SK-MEL-5 (cell line): ENCODE measurements around the gene C5orf15. TPM values are rescaled to one million over a fixed set of nuclear protein-coding genes. Genes with fewer than 3 reads are reported as not detected.

Experiments used
- DNase-seq: peaks from one replicate; pipeline ENCODE4 v3.0.0-alpha.2; 2016; ENCODE audit warnings: low read depth, low spot score
- in situ Hi-C: cut with HindIII; loops from 2 replicates; pipeline ENCODE4 v1.10.0; 2016; ENCODE audit warnings: low sequenced_read_pairs, high pct_unique_total_duplicates, low pct_unique_long_range_greater_than_20kb
- polyA plus RNA-seq, 2 experiments: library from polyadenylated mRNA; depleted of rRNA; stranded (reverse); fragments of >200 nt; gene quantifications; 2 replicates each; pipeline ENCODE4 v1.2.3, GENCODE V29; 2015
- total RNA-seq: library from RNA; depleted of rRNA; stranded (reverse); fragments of >200 nt; shearing (Covaris generic); gene quantifications from 2 replicates; pipeline ENCODE4 v1.2.3, GENCODE V29; 2014; rRNA removed

Gene C5orf15
- total RNA-seq, result 108 and 121 TPM in 2 replicates
- polyA plus RNA-seq (2015; cell fraction: cytosol; rRNA removed), result 123 and 153 TPM in 2 replicates
- polyA plus RNA-seq (2015; cell fraction: nucleus; rRNA removed), result 59.1 and 60.0 TPM in 2 replicates

DNA sequence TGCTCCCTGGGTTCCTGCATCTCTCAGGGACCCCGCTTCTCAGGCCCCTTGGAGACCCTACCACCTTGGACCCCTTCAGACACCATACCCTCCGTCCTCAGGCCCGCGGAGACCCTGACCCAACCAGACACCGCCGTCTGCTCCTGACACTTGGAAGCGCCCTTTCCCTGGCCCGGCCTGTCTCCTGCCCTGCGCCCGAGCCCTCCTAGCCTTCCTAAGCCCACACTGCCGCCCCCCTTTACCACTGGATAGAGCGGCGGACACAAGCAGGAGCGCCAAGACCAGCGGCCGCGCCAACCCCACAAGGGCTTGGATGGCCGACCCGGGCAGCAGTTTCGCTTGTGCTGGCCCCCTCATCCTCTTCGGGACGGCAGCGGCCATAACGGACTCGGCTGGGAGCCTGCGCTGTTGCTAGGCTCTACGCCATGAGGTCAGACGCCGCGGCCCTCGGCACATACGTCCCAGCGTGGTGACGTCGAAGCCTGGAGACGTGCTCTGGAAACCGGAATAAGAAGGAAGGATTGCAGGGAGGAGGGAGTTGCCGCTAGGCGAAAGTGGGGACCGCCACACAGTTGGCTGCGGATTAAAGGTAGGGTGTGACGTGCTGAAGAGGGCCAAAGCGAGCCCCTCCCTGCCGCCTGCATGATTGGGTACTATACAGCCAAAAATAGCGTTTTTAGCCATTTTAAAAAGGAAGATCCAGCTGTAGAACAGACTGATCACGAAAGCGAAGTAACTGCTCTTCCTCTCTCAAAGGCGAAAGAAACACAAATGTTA is at the start of gene C5orf15:
Gene C5orf15 (minus strand): TSS at position 422 of the 777 bp plus-strand sequence. CDS start 41 bp downstream, at position 381.
- in situ Hi-C loops, result no loop called here
- DNase-seq, result peak; percentile 99

DNA sequence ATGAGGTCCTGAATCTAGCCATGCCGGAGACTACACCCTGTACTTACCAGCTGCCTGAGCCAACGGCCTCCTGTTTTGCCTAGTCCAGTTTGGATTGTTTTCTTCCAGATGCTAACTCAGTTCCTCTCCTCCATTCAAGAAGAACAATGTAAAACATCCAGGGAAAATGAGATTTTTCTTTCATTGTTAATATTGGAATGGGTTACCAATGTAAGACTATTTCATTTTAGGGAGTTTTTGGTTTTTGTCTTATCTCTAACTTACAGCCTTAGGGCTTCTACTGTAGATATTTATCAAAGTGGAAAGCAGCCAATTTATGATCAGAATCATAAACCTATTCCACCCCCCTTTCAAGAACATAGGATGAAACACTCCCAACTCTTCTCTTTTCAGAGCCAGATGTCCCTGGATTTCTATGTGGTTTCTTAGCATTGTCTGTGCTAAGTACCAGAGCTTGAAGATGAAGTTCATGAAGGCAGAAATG is 39.9 kb upstream of the C5orf15 start:
- no peak for DNase-seq

DNA sequence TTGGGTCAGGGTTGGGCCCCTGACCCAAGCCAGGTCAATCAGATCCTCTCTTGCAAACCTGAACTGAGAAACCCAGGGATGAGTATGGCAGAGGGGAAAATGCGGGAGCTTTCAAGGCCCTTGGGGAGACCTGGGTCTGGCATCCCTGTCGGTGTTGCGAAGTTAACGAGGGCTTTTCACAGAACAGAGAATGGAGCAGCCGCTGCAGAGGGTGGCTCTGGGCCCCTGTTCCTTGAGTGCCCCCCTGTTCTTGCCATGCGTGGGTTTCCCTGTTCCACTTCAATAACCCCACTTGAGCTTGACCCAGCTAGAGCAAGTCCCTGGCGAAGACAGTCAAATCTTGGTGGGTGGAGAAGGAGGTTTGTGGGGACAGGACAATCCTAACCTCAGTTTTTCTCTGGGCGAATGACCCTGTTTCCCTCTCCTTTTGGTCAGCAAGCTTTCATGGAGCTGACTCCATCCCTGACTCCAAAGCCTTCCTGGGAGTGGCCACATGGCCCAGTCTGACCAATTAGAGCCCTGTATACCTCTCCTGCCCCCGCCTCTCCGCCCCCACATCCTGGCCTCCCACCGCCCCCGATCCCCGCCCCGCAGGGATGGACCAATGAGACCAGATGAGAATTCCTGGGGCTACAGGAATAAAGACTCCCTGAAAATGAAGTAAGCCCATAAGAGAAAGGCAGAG is 39.3 kb upstream of the C5orf15 start:
- DNase-seq, result peak; percentile 66
- in situ Hi-C loops, result no loop called here

More for the DNA sequence above, 39.9 kb upstream of the C5orf15 start:
- in situ Hi-C loops, result no loop called here

DNA sequence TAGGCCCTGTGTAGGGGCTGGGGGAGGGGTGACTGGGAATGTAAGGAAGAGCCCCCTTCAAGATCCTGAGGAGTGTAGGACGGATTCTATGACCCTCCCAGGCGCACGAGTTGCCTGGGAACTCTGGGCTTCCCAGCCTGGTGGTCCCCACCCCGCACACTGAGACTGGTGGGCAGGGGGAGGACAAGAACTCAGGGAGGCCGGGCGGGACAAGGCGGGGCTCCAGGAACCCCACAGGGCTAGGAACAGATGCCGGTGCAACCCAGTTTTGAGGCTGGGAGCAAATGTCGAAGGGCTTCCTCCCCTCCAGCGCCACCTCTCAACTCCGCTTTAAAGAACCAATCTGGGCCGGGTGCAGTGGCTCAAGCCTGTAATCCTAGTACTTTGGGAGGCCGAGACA is 37.7 kb upstream of the C5orf15 start:
- in situ Hi-C loops, result no loop called here
- DNase-seq, result no peak

DNA sequence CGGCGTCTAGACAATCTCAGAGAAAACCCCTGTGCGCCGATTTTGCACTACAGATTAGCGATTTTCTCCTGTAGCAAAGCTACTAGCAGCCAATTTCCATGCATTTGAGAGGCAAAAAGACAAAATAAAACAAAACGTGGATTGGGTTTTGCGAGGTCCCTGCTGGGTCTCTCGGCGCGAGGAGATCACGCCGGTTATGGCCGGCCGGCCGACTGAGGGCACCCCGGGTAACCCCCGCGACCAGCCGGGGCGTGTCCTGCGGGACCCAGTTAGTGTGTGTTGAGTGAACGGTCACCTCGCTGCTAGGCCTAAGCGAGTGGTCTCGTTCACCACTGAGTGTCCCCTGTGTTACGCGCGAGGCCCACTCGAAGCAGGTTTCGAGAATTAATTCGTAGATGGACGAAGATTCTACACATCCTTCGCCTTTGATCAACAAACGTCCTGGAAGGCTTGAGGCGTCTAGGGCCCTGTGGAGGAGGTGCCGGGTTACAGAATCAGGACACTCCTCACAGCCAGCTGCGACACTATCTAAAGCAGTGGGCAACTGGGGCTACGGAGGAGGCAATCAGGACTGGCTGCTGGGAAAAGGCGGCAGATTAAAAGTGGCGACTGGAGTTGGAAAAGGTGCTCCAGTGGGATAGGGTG is 37.1 kb upstream of the C5orf15 start:
- in situ Hi-C loops, result no loop called here
- no peak for DNase-seq

DNA sequence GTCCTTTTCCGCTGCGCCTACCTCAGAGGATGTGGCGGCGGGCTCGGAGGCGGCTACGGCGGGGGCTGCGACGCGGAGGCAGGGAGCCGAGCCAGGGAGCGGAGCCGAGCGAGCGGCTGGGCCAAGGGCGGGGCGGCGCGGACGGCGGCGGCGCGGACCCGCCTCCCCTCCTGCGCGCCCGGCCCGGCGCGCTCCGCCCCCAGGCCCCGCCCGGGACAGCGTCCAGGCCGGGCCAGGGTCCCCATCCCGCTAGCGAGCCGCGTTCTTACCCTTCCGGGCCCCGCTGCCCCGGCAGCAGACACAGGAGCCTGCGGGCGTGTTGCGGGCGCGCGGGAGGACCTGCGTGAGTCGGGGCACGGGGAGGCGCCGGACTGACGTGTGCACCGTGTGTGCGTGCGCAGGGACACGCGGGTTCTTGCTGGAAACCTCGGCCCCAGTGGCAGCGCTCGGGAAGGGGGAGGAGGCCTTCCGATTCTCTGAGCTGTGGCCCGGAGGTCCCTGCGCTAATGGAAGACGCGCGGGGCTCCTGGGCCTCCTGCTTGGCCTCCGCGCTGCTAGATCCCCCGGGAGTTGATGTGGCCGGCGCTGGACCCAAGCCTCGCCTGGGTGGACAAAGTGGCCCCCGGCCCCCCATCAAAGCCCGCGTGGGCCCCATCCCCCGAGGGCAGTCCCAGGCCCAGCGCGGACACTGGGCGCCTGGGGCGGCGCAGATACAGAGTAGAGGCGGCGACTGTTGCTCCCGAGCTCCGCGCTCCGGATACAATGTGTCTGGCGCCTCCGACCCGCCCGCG is 36.4 kb upstream of the C5orf15 start, which contains the start of gene VDAC1:
Gene VDAC1 (minus strand): TSS at position 350 of the 791 bp plus-strand sequence. CDS start 11,963 bp downstream, outside the sequence.
- in situ Hi-C loops, result no loop called here
- peak; percentile 69 for DNase-seq

DNA sequence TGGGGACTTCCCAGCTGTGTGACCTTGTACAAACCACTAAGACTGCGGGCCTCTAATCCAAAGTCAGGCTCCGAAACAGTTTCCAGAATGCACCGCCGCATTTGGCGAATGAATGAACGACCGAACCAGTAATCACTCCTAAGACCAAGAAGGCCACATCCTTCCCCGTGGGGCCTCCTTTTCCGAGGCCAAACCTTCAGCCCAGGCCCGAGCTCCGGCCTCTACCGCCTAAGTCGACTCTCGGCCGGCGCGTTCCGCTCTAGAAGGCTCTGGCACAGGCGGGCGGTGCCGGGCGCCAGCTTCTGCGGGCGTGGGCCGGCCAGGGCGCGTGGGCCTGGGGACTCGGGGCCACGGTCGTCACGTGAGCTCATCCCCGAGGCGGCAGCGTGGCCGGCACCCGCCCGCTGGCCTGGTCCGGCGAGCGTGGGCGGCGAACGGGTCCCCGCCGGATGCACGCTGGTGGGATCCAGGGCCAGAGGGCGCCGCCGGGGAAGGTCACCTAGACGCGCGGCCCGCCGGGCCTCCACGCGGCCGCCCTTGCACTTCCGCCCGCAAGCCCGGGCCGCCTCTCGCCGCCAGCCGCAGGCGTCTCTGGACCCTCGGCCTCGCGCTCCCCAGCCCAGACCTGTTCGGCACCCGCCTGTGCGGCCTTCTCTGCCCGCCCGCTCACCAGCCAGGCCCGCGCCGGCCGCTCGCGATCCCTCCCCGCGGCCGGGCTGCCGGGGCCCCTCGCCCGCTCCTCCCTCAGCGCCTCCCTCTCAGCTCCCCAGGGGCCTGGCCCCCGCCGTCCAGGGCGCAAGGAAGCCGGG is 35.6 kb upstream of the C5orf15 start:
- in situ Hi-C loops, result no loop called here
- DNase-seq, result peak; percentile 25

DNA sequence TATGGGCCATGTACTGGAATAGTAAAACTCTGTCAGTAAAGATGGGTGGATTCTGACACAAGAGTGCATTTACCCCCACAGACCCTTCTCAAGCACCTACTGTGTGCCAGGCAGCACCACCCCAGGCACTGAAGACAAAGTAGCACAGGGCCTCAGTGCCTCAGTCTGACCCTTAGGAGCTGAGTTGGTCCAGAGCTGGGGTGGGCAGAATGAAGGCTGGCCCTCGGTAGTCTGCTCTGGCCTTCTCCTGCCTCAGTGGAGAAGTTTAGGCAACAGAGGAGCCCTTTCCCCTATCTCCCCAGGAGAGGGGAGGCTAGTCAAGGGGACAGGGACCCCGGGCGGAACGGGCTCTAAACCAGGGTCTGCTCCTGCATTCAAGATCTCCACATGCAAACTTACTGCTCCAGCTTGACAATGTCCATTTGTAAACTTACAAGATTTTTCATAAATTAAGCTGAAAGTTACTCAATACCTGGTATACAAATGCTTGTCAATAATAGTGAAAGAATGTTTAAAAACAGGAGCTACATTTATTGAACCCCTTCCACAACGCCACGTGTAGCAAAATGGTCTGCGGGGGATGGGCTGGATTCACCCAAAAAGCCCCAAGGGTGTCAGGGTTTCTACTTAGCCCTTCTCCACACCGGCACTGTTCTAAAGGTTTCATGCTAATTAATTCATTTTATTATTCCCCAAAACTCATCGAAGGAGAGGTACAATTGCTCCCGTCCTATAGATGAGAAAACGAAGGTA is 34.8 kb upstream of the C5orf15 start:
- DNase-seq, result no peak
- in situ Hi-C loops, result no loop called here

DNA sequence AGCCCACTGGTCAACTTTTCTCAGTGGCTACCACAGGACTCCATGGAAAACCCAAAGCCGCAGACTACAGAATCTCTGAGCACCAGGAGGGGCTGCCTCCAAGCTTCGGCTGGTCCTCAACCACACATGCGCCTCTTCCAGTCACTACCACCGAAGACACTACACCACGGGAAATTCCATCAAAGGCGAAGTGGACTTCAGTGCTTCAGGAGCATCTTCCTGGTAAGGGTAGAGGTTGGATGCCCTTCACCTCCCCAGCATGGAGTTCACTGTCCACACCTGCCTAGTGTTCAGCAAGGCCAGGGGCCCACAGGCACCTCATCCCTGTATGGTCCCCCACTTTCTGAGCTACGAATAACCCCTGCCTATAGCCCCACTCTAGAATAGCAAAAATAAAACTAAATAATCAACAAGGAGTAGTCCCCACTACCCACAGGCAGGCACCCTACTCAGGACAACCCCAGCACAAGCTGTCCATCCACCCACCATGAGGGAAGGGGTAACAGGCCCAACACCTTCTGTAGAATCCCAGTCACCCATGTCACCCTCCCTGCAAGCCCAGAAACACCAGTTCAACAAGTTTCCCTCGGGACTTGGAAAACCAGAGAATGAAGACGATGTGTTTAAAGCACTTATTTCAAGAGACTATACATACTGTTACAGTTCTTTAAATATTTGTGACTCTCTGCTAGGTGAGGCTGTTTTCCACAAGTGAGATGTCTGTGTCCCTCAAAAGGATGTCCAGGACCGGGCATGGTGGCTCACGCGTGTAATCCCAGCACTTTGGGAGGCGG is 33.7 kb upstream of the C5orf15 start:
- in situ Hi-C loops, result no loop called here
- DNase-seq, result no peak

DNA sequence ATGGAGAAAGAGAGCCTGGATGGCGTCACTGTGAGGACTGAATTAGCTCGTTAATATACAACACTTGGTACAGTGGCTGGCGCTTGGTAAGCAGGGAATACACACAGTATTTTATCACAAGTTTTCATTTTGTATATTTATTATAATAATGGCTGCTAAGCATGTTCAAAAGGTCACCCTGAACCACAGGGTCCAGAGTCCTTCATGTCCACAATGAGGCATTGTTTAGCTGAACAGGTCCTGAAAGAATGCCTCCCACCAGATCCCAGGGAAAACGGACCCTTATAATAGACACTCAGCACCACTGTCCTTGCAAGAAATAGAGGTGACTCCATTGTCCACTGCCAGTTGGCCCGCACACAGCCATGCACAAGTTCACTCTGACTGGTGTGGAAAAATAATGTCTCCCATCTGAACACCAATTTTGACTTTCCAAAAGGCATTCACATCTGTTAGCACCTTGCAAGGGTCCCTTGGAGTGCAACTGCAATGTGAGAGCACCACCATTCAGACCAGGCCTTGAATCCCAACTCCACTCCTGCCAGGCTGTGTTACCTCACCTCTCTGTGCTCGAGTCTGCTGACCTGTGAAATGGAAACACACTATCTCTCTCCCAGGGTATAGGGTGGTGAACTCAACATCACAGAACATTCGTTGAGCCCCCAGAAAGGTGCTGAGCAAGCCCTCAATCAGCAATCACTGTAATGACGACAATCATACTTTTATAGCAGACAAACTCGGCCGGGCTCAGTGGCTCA is 32.5 kb upstream of the C5orf15 start:
- in situ Hi-C loops, result no loop called here
- DNase-seq, result peak; percentile 49

DNA sequence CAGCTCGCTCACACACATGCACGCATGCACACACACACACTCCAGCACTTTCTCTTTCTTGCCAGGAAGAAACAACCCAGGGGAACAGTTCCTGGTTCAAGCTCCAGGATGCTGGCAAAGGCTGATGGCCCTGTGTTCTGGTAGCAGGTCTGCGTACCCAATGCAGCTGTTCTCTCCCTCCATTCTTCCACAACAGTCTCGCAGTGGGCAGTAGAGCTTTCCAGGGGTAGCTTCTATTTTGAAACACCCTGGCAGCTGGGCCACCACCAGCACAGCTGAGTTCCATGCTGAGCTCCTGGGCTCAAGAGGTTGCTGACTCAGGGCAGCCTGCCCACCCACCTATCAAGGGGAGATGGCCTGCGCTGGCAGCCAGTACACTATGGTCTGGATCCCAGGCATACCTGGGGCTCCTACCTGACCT is 31.7 kb upstream of the C5orf15 start:
- no peak for DNase-seq
- in situ Hi-C loops, result no loop called here

DNA sequence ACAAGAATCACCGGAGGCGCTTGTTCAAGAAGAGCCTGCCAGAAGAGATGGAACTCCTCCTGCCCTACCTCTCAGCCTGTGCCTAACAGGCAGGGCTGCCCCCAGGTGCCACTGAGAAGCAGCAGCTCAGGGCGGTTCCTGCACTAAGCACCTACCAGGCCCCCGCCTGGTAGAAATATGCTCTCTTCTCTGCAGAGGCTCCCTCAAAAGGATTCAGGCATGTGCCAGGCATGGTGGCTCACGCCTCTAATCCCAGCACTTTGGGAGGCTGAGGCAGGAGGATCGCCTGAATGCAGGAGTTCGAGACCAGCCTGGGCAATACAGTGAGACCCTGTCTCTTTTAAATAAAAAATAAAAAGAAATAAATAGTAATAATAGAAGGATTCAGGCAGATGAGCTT is 30.4 kb upstream of the C5orf15 start:
- in situ Hi-C loops, result no loop called here
- DNase-seq, result no peak

DNA sequence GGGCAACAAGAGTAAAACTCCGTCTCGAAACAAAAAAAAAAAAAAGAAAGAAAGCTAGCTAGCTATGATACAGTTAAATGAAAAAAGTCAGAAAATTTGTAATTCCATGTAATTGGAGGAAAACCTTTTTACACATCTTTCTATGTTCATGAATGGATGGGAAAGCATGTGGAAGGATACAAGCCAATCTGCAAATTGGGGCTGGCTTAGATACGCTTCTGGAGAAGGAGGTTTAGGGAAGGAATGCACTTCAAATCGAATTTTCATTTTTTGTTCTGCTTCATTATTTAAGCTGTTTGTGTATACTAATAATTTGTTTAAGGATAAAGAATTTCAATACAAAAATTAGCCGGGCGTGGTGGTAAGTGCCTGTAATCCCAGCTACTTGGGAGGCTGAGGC is 29.6 kb upstream of the C5orf15 start:
- DNase-seq, result no peak
- in situ Hi-C loops, result no loop called here

DNA sequence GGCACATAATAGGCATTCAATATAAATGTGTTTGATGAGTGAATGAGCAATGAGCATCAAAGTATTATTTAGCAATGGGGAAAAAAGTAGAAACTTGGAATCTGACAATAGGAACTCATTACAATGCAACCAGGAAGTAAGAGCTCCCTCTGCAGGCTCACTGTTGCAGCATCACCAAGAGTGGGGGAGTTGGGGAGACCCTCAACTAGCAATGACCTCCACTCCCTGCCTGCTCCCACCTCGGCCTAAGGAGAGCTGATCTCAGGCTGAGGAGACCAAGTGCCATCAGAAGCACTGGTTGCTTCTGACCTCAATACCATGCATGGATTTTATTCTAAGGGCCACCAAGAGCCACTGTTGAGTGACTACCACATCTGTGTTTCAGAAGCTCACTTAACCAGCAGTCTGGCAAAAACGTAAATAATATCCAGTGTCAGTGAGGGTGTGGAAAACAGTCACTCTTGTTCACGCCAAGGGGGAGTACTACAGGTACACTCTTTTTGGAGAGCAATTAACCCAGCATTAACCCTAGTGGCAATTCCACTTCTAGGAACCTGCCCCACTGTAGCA is 28.3 kb upstream of the C5orf15 start:
- in situ Hi-C loops, result no loop called here
- DNase-seq, result peak; percentile 55
